NCI-H446 treated with DMSO at 0.1 percent for 48 hours (cell line): Measurements from ENCODE around the gene KLK11.
"Not testable (repeated sequence)": the region's sequence is repeated elsewhere in the genome, so short reads cannot be mapped to it uniquely, and the experiment has no call there.

Experiments
- DNase-seq: peaks from one replicate; lab custom pipeline; 2025; lab: John Stamatoyannopoulos, UW

The KLK11 gene

GRCh38 chr19:51003316-51003715 is 23.1 kb downstream of the KLK11 start:
- no peak for DNase-seq

DNA sequence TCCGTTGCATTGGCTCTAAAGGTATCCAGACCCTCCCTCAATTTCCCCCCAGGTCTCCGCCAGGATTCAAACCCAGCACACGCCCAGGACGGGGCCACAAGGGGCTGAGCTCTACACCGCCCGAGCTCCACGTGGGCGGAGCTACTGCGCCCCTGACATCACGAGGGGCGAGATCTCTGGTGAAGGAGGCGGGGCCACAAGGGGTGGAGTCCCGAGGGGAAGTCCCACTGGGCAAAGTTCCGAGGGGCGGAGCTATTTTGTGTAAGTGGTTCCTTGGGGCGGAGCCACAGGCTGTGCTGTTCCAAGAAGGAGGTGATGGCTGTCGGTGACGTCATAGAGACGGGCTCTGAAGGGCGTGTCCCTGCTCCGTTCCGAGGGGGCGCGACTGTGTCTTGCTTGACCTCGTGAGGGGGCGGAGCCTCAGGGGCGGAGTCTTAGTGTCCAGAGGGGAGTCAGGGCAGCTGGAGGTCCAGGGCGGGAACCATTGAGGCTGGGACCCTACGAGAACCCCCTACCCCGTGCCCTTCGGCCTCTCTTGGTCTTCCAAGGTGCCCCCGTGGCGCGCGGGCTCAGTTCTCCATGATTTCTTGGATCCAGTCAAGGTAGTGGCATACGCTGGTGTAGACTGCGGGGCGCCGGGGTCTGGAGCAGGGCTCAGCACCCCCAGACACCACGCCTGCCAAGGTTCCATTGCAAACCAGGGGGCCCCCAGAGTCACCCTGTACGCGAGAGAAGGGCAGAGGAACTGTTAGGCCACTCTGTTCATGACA is 23.7 kb downstream of the KLK11 start:
- DNase-seq = no peak

GRCh38 chr19:51002089-51002532 is 24.3 kb downstream of the KLK11 start:
- DNase-seq = no peak

GRCh38 chr19:51001515-51001914 is 24.9 kb downstream of the KLK11 start, which contains the start of gene KLK8:
KLK8 (minus strand) TSS chr19:51001604; CDS start chr19:51001167, 437 bp downstream.
- no peak for DNase-seq

DNA sequence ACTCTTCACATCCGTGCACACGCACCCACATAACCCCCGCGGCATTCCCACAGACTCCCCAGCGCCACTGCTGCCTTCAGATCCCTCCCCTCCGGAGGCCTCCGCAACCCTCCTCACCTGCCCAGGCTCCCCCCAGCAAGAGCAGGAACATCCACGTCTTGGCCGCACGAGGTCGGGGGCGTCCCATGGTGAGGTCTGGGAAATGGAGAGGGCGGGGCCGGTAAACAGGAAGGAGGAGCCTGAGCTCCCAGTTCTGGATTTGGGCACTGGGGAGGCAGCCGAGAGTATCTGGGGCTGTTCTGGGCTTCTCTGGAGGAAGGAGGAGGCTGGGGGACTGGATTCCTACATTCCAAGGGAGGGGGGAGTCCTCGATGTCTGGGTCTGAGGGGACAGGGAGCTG is 25.4 kb downstream of the KLK11 start:
- DNase-seq = no peak

GRCh38 chr19:51000426-51000825 is 26.0 kb downstream of the KLK11 start:
- no peak for DNase-seq

DNA sequence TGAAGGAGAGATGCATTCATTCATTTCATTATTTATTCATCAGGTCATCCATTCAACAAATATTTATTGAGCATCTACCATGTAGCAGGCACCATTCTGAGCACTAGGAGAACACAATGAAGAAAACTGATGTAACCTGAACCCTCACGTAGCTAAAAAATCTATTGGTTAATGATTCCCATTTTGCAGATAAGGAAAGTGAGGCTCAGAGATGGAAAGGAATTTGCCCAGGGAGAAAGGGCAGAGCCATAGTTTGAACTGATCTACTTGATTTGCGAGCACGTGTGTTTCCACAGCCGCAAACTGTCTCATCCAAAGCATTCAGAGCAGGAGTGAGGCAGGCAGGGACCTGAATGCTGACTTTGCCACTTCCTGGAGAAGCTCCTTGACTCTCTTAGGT is 27.7 kb downstream of the KLK11 start:
- no peak for DNase-seq

GRCh38 chr19:50998061-50998460 is 28.4 kb downstream of the KLK11 start:
- no peak for DNase-seq

DNA sequence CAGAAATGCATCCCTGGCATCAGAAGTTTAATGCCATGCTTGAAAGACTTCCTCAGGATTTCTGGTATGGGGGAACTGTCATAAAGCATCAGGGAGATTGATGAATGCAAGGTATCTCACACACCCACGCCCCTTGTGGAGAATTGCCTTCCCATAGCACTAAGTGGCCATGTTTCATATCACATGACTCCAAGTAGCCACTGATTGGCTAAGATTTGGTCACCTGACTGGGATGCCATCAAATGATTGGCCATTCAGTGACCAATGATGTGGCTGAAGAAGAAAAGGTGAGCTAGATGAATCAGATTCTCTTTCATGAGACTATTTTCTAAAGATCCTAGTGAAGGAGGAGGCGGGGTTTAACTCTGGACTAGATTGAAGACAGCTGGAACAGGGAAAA is 32.3 kb downstream of the KLK11 start:
- no peak for DNase-seq

DNA sequence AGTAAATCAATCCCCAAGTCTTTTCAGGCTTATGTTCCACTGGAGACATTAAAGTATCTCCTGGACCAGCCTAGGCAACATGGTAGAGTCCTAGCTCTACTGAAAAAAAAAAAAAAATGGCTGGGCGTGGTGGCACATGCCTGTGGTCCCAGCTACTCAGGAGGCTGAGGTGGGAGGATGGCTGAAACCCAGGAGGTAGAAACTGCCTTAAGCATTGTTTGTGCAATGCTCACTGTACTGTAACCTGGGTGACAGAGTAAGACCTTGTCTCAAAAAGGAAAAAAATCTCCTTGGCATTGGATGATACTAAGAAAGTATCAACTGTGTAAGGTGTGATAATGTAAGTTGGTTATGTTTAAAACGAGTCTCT is 33.8 kb downstream of the KLK11 start:
- no peak for DNase-seq

DNA sequence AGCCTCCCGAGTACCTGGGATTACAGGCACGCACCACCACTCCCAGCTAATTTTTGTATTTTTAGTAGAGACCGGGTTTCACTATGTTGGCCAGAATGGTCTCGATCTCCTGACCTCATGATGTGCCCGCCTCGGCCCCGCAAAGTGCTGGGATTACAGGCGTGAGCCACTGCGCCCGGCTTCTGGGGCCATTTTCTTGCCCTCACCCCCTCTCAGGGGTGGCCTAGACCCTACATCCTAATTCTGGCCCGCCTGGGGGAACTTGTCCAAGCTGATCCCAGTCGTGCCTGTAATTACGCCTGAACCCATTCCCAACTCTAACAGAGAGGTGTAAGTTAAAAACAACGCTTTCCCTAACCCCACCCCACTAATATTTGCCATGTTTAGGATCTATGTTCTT is 42.0 kb downstream of the KLK11 start:
- not testable (repeated sequence) for DNase-seq

GRCh38 chr19:50983625-50984292 is 42.7 kb downstream of the KLK11 start, which contains the start of gene KLK7:
KLK7 (minus strand) TSS chr19:50983917; CDS start chr19:50982399, 1,518 bp downstream.
- DNase-seq = no peak

DNA sequence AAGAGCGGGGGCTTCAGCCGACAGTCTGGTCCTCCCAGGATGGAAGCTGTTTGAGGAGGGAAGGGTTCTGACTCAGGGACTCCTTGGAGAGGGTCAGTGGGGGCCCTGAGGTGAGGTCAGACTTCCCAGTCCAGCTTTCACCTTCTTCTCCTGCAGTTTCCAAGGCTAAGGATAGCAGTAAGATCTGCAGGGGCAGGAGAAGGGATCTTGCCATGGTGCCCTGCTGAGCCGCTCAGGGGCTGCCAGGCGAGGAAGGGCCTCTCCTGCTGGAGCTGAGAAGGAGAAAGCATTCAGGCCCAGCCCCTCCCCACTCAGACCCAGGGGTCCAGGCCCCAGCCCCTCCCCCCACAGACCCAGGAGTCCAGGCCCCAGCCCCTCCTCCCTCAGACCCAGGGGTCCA is 44.2 kb downstream of the KLK11 start:
- no peak for DNase-seq

DNA sequence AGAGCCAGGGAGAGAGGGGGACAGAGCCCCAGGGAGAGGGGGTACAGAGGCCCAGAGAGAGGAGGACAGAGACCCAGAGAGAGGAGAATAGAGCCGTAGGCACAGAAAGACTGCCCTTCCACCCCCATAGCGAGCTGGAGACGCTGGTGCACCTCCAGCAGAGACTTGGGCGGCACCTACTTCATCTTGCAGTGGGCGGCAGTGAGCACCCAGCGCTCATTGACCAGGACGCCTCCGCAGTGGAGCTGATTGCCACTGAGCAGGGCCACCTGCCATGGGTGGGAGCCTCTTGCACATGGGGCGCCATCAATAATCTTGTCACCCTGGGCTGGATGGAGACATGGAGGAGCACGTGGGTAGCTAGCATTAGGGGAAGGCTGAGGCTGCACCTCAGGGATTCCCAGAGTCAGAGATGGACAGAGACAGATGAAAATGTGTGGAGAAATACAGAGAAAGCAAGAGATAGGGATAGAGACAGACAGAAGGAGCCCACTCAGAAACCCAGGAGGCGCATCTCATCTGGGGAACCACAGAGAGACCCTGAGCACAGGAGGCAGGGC is 44.7 kb downstream of the KLK11 start:
- DNase-seq = no peak

DNA sequence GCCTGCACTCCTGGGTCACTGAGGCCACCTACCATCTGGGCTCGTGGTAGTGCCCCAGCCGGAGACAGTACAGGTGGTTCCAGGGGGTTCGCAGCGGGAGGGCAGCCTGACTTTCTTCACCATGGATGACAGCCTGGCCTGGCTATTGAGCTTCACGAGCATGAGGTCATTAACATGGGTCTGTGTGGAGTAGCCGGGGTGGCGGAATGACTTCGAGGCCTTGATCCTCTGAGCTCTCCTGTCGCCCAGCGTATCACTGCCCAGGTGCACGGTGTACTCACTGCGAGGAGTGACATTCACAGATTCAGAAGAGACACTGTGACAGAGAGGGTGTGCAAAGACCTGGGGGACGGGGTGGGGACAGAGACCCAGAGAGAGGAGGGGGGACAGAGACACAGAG is 46.2 kb downstream of the KLK11 start:
- DNase-seq = no peak

DNA sequence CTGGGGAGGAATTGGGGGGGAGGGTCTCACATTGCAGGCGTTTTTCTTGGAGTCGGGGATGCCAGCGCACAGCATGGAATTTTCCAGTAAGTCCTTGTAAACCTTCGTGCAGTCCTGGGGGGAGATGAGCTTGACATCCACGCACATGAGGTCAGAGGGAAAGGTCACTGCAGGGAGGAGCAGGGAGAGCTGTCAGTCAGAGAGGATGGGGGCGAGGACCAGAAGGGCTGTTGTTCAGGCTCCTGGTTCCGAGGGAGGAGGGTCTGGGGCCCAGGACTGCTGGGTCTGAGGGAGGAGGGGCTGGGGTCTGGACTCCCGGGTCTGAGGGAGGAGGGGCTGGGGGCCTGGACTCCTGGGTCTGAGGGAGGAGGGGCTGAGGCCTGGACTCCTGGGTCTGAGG is 46.7 kb downstream of the KLK11 start:
- DNase-seq = no peak

GRCh38 chr19:50978772-50979390 is 47.5 kb downstream of the KLK11 start:
- no peak for DNase-seq

DNA sequence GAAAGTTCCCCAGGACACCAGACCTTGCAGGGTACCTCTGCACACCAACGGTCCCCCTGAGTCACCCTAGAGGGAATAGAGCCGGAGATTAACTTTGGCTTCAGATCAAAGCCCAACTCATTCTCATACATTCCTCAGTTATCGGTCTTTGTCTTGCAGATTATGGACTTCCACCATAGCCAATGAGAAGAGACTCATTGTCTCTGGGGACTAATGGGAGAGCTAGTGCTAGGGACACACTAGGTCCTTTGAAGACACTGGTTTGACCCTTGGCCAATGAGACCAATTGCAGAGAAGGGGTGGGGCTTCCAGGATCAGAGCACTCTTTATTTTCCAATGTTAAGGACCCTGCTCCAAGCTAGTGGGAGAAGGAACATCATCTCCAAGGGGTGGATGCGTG is 48.8 kb downstream of the KLK11 start:
- DNase-seq = no peak

GRCh38 chr19:50975766-50976165 is 50.6 kb downstream of the KLK11 start:
- no peak for DNase-seq

DNA sequence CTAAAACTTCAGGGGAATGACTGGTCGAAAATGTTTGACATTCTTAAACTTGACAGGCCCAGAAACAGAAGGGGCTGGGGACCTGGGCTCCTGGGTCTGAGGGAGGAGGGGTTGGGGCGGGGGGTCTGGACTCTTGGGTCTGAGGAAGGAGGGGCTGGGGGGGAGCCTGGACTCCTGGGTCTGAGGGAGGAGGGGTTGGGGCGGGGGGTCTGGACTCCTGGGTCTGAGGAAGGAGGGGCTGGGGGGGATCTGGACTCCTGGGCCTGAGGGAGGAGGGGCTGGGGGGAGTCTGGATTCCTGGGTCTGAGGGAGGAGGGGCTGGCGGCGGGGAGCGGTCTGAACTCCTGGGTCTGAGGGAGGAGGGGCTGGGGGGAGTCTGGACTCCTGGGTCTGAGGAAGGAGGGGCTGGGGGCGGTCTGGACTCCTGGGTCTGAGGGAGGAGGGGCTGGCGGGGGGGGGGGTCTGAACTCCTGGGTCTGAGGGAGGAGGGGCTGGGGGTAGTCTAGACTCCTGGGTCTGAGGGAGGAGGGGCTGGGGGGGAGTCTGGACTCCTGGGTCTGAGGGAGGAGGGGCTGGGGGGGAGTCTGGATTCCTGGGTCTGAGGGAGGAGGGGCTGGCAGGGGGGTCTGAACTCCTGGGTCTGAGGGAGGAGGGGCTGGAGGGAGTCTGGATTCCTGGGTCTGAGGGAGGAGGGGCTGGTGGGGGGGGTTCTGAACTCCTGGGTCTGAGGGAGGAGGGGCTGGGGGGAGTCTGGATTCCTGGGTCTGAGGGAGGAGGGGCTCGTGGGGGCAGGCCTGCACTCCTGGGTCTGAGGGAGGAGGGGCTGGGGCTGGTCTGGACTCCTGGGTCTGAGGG is 51.5 kb downstream of the KLK11 start:
- DNase-seq = no peak

- DNase-seq = no peak
Observed at GRCh38 chr19:50972795-50973376, 53.5 kb downstream of the KLK11 start.
